Measurements from ENCODE around the gene TAF7.

GRCh38 chr5:141362719-141363118 lies 42.1 kb upstream of the TAF7 start:
- TF ChIP-seq IKZF2 (IDR thresholded peaks at IDR 0.05) (no peak), EED (IDR thresholded peaks at IDR 0.05; ENCODE audit: low read depth) (no peak), CBFB (IDR thresholded peaks at IDR 0.05; ENCODE audit: low read depth) (no peak), DPF2 (IDR thresholded peaks at IDR 0.05) (no peak), GABPA (IDR thresholded peaks at IDR 0.05; ENCODE audit: low read depth) (no peak), RCOR1 (conservative IDR thresholded peaks at IDR 0.05; ENCODE audit: low read depth, low read length) (no peak), PKNOX1 (IDR thresholded peaks at IDR 0.05) (no peak), CTCF (IDR thresholded peaks at IDR 0.05 in 2 of 3, conservative IDR thresholded peaks at IDR 0.05 in 1 of 3; ENCODE audit: control insufficient read depth in 2 of 3, extremely low read depth in 1 of 3, insufficient read depth in 1 of 3, low read depth in 3 of 3, low read length in 3 of 3) (no peak), POLR2A (IDR thresholded peaks at IDR 0.05; ENCODE audit: low read depth, low read length) (no peak), IRF3 (IDR thresholded peaks at IDR 0.05) (no peak)
